Glutamatergic neuron (in vitro differentiated cells): ENCODE measurements around the gene MSANTD3. TPM values are rescaled to one million over a fixed set of nuclear protein-coding genes. Genes with fewer than 3 reads are reported as not detected.

Source experiments
- DNase-seq: peaks from one replicate; pipeline ENCODE4 v3.0.0; 2022
- H3K27ac Mint-ChIP-seq: one replicate; pipeline ENCODE4 v1.8.0; 2020; ENCODE audit warnings: mild to moderate bottlenecking, mixed read lengths, inconsistent platforms; ENCODE audit not compliant: unreplicated experiment
- H3K27me3 Mint-ChIP-seq: one replicate; pipeline ENCODE4 v1.8.0; 2020; ENCODE audit warnings: mild to moderate bottlenecking, moderate library complexity, mixed read lengths, inconsistent platforms; ENCODE audit not compliant: unreplicated experiment
- H3K36me3 Mint-ChIP-seq: one replicate; pipeline ENCODE4 v1.8.0; 2020; ENCODE audit warnings: mild to moderate bottlenecking, mixed read lengths, inconsistent platforms; ENCODE audit not compliant: unreplicated experiment
- H3K4me1 Mint-ChIP-seq: one replicate; pipeline ENCODE4 v1.8.0; 2020; ENCODE audit warnings: mild to moderate bottlenecking, low read depth, mixed read lengths, inconsistent platforms; ENCODE audit not compliant: unreplicated experiment
- H3K4me3 Mint-ChIP-seq: one replicate; pipeline ENCODE4 v1.8.0; 2020; ENCODE audit warnings: mild to moderate bottlenecking, mixed read lengths, inconsistent platforms; ENCODE audit not compliant: unreplicated experiment
- H3K9me3 Mint-ChIP-seq: one replicate; pipeline ENCODE4 v1.8.0; 2020; ENCODE audit warnings: mild to moderate bottlenecking, moderate library complexity, mixed read lengths, inconsistent platforms; ENCODE audit not compliant: unreplicated experiment
- CTCF ChIP-seq: fragments of 200-600 bp; sonication (generic); IDR thresholded peaks from one replicate; pipeline ENCODE4 v1.5.0; 2021; ENCODE audit not compliant: partially characterized antibody, unreplicated experiment
- total RNA-seq: library from RNA; stranded (reverse); fragmentation: NEBNext Ultra II Directional; extraction: Animal tissue kit (Norgen Biotek cat#: 25700); gene quantifications from one replicate; pipeline ENCODE4 v1.2.1, GENCODE V29; 2021; ENCODE audit not compliant: unreplicated experiment

Gene MSANTD3
- total RNA-seq, 1 donor from 2014 or later: 49.3 TPM

GRCh38 chr9:100488177-100488576 lies 61.2 kb downstream of the MSANTD3 start:
- H3K4me1 Mint-ChIP-seq: peaks cover 23% of the 10 kb centered on the region
- no peak overlapping the region for H3K27ac Mint-ChIP-seq
- H3K36me3 Mint-ChIP-seq: no peaks in the 10 kb centered on the region
- TF ChIP-seq CTCF: no peak
- no peak for DNase-seq
- H3K4me3 Mint-ChIP-seq: no peak overlapping the region
- H3K27me3 Mint-ChIP-seq: peaks cover 4% of the 10 kb centered on the region
- H3K9me3 Mint-ChIP-seq: no peaks in the 10 kb centered on the region

GRCh38 chr9:100489836-100490235 lies 62.9 kb downstream of the MSANTD3 start:
- Mint-ChIP-seq H3K4me1 (peaks cover 28% of the 10 kb centered on the region), H3K27me3 (no peaks in the 10 kb centered on the region), H3K36me3 (no peaks in the 10 kb centered on the region), H3K27ac (no peak overlapping the region), H3K9me3 (no peaks in the 10 kb centered on the region), H3K4me3 (no peak overlapping the region)
- no peak for DNase-seq
- no peak for TF ChIP-seq CTCF

- no peak for TF ChIP-seq CTCF
- H3K4me3 Mint-ChIP-seq: no peak overlapping the region
- DNase-seq: no peak
- H3K27me3 Mint-ChIP-seq: no peaks in the 10 kb centered on the region
- H3K27ac Mint-ChIP-seq: no peak overlapping the region
- no peaks in the 10 kb centered on the region for H3K36me3 Mint-ChIP-seq
- peaks cover 38% of the 10 kb centered on the region for H3K4me1 Mint-ChIP-seq
- H3K9me3 Mint-ChIP-seq: peaks cover 2% of the 10 kb centered on the region
These were observed 66.0 kb downstream of the MSANTD3 start for GRCh38 chr9:100492952-100493351.

GRCh38 chr9:100498592-100498991 lies 71.6 kb downstream of the MSANTD3 start:
- no peak overlapping the region for H3K27ac Mint-ChIP-seq
- no peak for TF ChIP-seq CTCF
- H3K4me3 Mint-ChIP-seq: no peak overlapping the region
- DNase-seq: no peak
- peaks cover 26% of the 10 kb centered on the region for H3K4me1 Mint-ChIP-seq
- H3K9me3 Mint-ChIP-seq: peaks cover 2% of the 10 kb centered on the region
- no peaks in the 10 kb centered on the region for H3K27me3 Mint-ChIP-seq
- H3K36me3 Mint-ChIP-seq: no peaks in the 10 kb centered on the region

GRCh38 chr9:100499460-100499859 lies 72.5 kb downstream of the MSANTD3 start:
- H3K4me3 Mint-ChIP-seq: no peak overlapping the region
- peaks cover 24% of the 10 kb centered on the region for H3K4me1 Mint-ChIP-seq
- no peaks in the 10 kb centered on the region for H3K27me3 Mint-ChIP-seq
- DNase-seq: no peak
- TF ChIP-seq CTCF: no peak
- H3K36me3 Mint-ChIP-seq: no peaks in the 10 kb centered on the region
- H3K9me3 Mint-ChIP-seq: peaks cover 2% of the 10 kb centered on the region
- H3K27ac Mint-ChIP-seq: no peak overlapping the region
